SK-N-SH treated with all-trans-retinoic acid at 6 μM for 48 hours (cell line): Measurements from ENCODE around the gene ATP6AP1.

Source experiments
- ATAC-seq: fragments of 200-7000 bp; cut with Tn5 transposase; 3 replicates; pipeline ENCODE4 v1.9.1; 2020; ENCODE audit warnings: mild to moderate bottlenecking, moderate library complexity
- ARNTL ChIP-seq: fragments of 450-650 bp; formaldehyde crosslinking; IDR thresholded peaks from 2 replicates; pipeline ENCODE4 v1.5.0; 2020; ENCODE audit warnings: low read depth, mild to moderate bottlenecking, moderate library complexity, borderline replicate concordance
- BACH2 ChIP-seq: fragments of 250-450 bp; sonication (Bioruptor Pico); IDR thresholded peaks from 2 replicates; pipeline ENCODE4 v1.9.0; 2021; ENCODE audit warnings: mild to moderate bottlenecking, borderline replicate concordance
- CSDC2 ChIP-seq: fragments of 250-450 bp; sonication (Bioruptor Pico); IDR thresholded peaks from 2 replicates; pipeline ENCODE4 v1.5.0; 2020; ENCODE audit warnings: mild to moderate bottlenecking, moderate library complexity
- CSRNP3 ChIP-seq: fragments of 250-450 bp; sonication (Bioruptor Pico); IDR thresholded peaks from 2 replicates; pipeline ENCODE4 v1.5.1; 2021; ENCODE audit warnings: mild to moderate bottlenecking, moderate library complexity
- ESRRG ChIP-seq: fragments of 250-450 bp; sonication (Bioruptor Pico); IDR thresholded peaks from 2 replicates; pipeline ENCODE4 v1.6.1; 2021; ENCODE audit warnings: mild to moderate bottlenecking
- GLIS3 ChIP-seq: fragments of 250-450 bp; sonication (Bioruptor Pico); IDR thresholded peaks from 2 replicates; pipeline ENCODE4 v1.5.0; 2020; ENCODE audit warnings: mild to moderate bottlenecking, moderate library complexity
- ISL1 ChIP-seq: fragments of 250-450 bp; sonication (Bioruptor Pico); IDR thresholded peaks from 2 replicates; pipeline ENCODE4 v2.1.2; 2022; ENCODE audit warnings: mild to moderate bottlenecking, moderate library complexity
- PATZ1 ChIP-seq: fragments of 250-450 bp; sonication (Bioruptor Pico); IDR thresholded peaks from 2 replicates; pipeline ENCODE4 v1.8.0; 2020; ENCODE audit warnings: mild to moderate bottlenecking, moderate library complexity, borderline replicate concordance
- POU6F1 ChIP-seq: fragments of 250-450 bp; sonication (Bioruptor Pico); IDR thresholded peaks from 2 replicates; pipeline ENCODE4 v1.8.0; 2021; ENCODE audit warnings: low read depth, mild to moderate bottlenecking, moderate library complexity, borderline replicate concordance
- PPARA ChIP-seq: fragments of 250-450 bp; sonication (Bioruptor Pico); IDR thresholded peaks from 2 replicates; pipeline ENCODE4 v1.5.0; 2020; ENCODE audit warnings: mild to moderate bottlenecking, borderline replicate concordance
- RARB ChIP-seq: fragments of 250-450 bp; sonication (Bioruptor Pico); IDR thresholded peaks from 2 replicates; pipeline ENCODE4 v1.8.0; 2021; ENCODE audit warnings: mild to moderate bottlenecking, moderate library complexity
- SNAI2 ChIP-seq: fragments of 250-450 bp; sonication (Bioruptor Pico); IDR thresholded peaks from 2 replicates; pipeline ENCODE4 v1.5.0; 2020; ENCODE audit warnings: mild to moderate bottlenecking, moderate library complexity
- TCF4 ChIP-seq: fragments of 250-450 bp; sonication (Bioruptor Pico); IDR thresholded peaks from 2 replicates; pipeline ENCODE4 v1.8.0; 2021; ENCODE audit warnings: mild to moderate bottlenecking, moderate library complexity, borderline replicate concordance
- TOX ChIP-seq: fragments of 250-450 bp; sonication (Bioruptor Pico); IDR thresholded peaks from 2 replicates; pipeline ENCODE4 v1.8.0; 2021; ENCODE audit warnings: mild to moderate bottlenecking, moderate library complexity, borderline replicate concordance
- TSHZ2 ChIP-seq: fragments of 250-450 bp; sonication (Bioruptor Pico); IDR thresholded peaks from 2 replicates; pipeline ENCODE4 v1.5.0; 2020; ENCODE audit warnings: mild to moderate bottlenecking, moderate library complexity
- ZC3H10 ChIP-seq: fragments of 250-450 bp; sonication (Bioruptor Pico); IDR thresholded peaks from 2 replicates; pipeline ENCODE4 v1.5.1; 2021; ENCODE audit warnings: mild to moderate bottlenecking, moderate library complexity
- ZFP3 ChIP-seq: fragments of 250-450 bp; sonication (Bioruptor Pico); IDR thresholded peaks from 2 replicates; pipeline ENCODE4 v1.5.0; 2020; ENCODE audit warnings: mild to moderate bottlenecking, moderate library complexity
- ZNF565 ChIP-seq: fragments of 450-650 bp; formaldehyde crosslinking; conservative IDR thresholded peaks from 2 replicates; pipeline ENCODE4 v1.5.0; 2020; ENCODE audit warnings: low read depth, mild to moderate bottlenecking, moderate library complexity
- ZNF70 ChIP-seq: fragments of 450-650 bp; formaldehyde crosslinking; IDR thresholded peaks from 2 replicates; pipeline ENCODE4 v1.5.0; 2020; ENCODE audit warnings: mild to moderate bottlenecking, moderate library complexity
- ZNF8 ChIP-seq: fragments of 450-650 bp; formaldehyde crosslinking; IDR thresholded peaks from 2 replicates; pipeline ENCODE4 v1.5.0; 2020; ENCODE audit warnings: mild to moderate bottlenecking, moderate library complexity

The ATP6AP1 gene

GRCh38 chrX:154432210-154432609 lies 3.7 kb downstream of the ATP6AP1 start:
- ATAC-seq = no peak
- no peak for TF ChIP-seq ZC3H10 (CRISPR knock-in tag)

- ATAC-seq = no peak
- no peak for TF ChIP-seq ZNF8 (CRISPR knock-in tag)
- no peak for TF ChIP-seq ESRRG (CRISPR knock-in tag)
- TF ChIP-seq ARNTL (CRISPR knock-in tag) = no peak
- TF ChIP-seq PPARA (CRISPR knock-in tag) = no peak
- TF ChIP-seq ISL1 (CRISPR knock-in tag) = no peak
- no peak for TF ChIP-seq CSRNP3
- no peak for TF ChIP-seq BACH2 (CRISPR knock-in tag)
- TF ChIP-seq ZNF70 (CRISPR knock-in tag) = no peak
- no peak for TF ChIP-seq ZNF565 (CRISPR knock-in tag)
- TF ChIP-seq GLIS3 (CRISPR knock-in tag) = no peak
- no peak for TF ChIP-seq POU6F1 (CRISPR knock-in tag)
- no peak for TF ChIP-seq PATZ1 (CRISPR knock-in tag)
- no peak for TF ChIP-seq TCF4 (CRISPR knock-in tag)
- no peak for TF ChIP-seq RARB (CRISPR knock-in tag)
- TF ChIP-seq CSDC2 (CRISPR knock-in tag) = no peak
- no peak for TF ChIP-seq TSHZ2 (CRISPR knock-in tag)
- TF ChIP-seq ZFP3 (CRISPR knock-in tag) = no peak
- TF ChIP-seq TOX = no peak
- no peak for TF ChIP-seq SNAI2 (CRISPR knock-in tag)
- TF ChIP-seq, all 23 proteins: peak for 0
Observed at GRCh38 chrX:154433605-154434004, 5.1 kb downstream of the ATP6AP1 start.

GRCh38 chrX:154434394-154435168 lies 6.1 kb downstream of the ATP6AP1 start:
- ATAC-seq = no peak

GRCh38 chrX:154435171-154435733 lies 6.8 kb downstream of the ATP6AP1 start:
- ATAC-seq = no peak
- TF ChIP-seq ZNF8 (CRISPR knock-in tag) (no peak), ZNF565 (CRISPR knock-in tag) (no peak), ZNF70 (CRISPR knock-in tag) (no peak), ESRRG (CRISPR knock-in tag) (no peak), TSHZ2 (CRISPR knock-in tag) (no peak), PPARA (CRISPR knock-in tag) (no peak), CSDC2 (CRISPR knock-in tag) (no peak), ARNTL (CRISPR knock-in tag) (no peak), POU6F1 (CRISPR knock-in tag) (no peak), ISL1 (CRISPR knock-in tag) (no peak)

More at GRCh38 chrX:154434394-154435168, 6.1 kb downstream of the ATP6AP1 start:
- TF ChIP-seq ZNF565 (CRISPR knock-in tag) (no peak), CSDC2 (CRISPR knock-in tag) (no peak), PPARA (CRISPR knock-in tag) (no peak)
- TF ChIP-seq, all 23 proteins: peak for 0
